GM12891 (cell line): Measurements from ENCODE around the gene ZNF184.

Source experiments
- DNase-seq: peaks from one replicate; pipeline ENCODE4 v3.0.0; 2011; ENCODE audit warnings: low spot score; ENCODE audit not compliant: insufficient read length
- FAIRE-seq: peaks from 2 replicates; lab custom pipeline; 2011; peaks lifted over from hg19 to GRCh38; lab: Jason Lieb, UNC
- PAX5 ChIP-seq: IDR thresholded peaks from 2 replicates; pipeline ENCODE4 v1.6.1; 2011; ENCODE audit warnings: low read length, moderate library complexity, mild to moderate bottlenecking; ENCODE audit not compliant: insufficient read depth, severe bottlenecking
- POLR2A ChIP-seq: IDR thresholded peaks from 2 replicates; pipeline ENCODE4 v1.6.1; 2011; ENCODE audit warnings: low read depth, low read length, control low read depth
- POLR2AphosphoS5 ChIP-seq: IDR thresholded peaks from 2 replicates; pipeline ENCODE4 v1.6.1; 2011; ENCODE audit warnings: low read depth, low read length, control low read depth
- POU2F2 ChIP-seq: IDR thresholded peaks from 2 replicates; pipeline ENCODE4 v1.6.1; 2011; ENCODE audit warnings: low read depth, mild to moderate bottlenecking, control low read depth, low read length, moderate library complexity
- SPI1 ChIP-seq: IDR thresholded peaks from 2 replicates; pipeline ENCODE4 v1.6.1; 2011; ENCODE audit warnings: low read depth, low read length, control low read depth
- TAF1 ChIP-seq: IDR thresholded peaks from 2 replicates; pipeline ENCODE4 v1.6.1; 2011; ENCODE audit warnings: low read depth, low read length, control low read depth

Gene ZNF184

DNA sequence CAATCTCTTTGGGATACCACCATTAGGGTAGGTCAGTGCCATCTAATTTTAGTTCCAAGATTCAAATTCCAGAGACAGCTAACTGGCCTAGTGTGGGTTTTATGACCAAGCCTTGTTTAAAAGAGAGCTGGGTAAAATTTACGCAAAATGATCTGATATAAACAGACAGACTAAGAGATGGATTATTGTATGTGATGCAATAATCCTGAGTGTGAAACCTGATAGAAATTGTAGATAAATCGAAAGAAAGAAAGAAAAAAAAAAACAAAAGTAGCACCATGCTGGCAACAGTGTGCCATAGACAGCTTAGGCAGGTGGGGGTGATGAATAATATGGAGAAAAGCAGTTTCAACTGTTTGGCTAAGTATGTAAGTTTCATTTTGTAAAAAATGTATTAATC, 2.9 kb downstream of the ZNF184 start:
- no peak for TF ChIP-seq SPI1
- DNase-seq, result no peak
- no peak for FAIRE-seq

DNA sequence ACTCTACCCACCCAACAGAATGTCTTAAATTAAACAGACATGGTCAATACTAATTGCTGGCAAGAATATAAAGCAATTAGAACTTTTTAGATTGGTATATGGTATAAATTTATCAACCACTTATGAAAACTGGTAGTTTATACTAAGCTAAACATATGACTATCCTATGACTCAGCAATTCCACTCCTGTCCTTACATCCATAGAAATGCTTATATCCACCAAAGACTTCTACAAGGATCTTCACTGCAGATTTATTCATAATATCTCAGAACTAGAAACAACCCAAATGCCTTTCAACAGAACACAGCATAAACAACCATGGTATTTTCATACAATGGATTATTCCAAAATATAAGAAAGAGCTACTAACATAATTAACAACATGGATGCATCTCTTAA, 4.6 kb downstream of the ZNF184 start:
- DNase-seq (no peak), FAIRE-seq (no peak)
- TF ChIP-seq PAX5, result no peak

DNA sequence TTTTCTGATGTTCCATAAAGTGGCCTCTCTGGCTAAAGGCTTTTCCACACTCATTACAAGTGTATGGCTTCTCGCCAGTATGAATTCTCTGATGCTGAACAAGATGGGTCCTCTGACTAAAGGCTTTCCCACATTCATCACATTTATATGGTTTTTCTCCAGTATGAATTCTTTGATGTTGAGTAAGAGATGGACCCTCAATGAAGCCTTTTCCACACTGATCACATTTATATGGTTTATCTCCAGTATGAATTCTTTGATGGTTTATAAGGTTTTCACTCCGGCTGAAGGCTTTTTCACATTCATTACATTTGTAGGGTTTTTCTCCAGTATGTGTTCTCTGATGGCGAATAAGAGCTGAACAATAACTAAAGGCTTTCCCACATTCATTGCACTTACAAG, 20.4 kb downstream of the ZNF184 start:
- TF ChIP-seq PAX5 (no peak), POU2F2 (no peak), TAF1 (no peak), POLR2A (no peak), POLR2AphosphoS5 (no peak), SPI1 (no peak)
- FAIRE-seq (no peak), DNase-seq (no peak)

- TF ChIP-seq POLR2AphosphoS5 (no peak), TAF1 (no peak), PAX5 (no peak), SPI1 (no peak), POLR2A (no peak), POU2F2 (no peak)
- no peak for FAIRE-seq
Measured at GRCh38 chr6:27451660-27452390, 21.1 kb downstream of the ZNF184 start.

DNA sequence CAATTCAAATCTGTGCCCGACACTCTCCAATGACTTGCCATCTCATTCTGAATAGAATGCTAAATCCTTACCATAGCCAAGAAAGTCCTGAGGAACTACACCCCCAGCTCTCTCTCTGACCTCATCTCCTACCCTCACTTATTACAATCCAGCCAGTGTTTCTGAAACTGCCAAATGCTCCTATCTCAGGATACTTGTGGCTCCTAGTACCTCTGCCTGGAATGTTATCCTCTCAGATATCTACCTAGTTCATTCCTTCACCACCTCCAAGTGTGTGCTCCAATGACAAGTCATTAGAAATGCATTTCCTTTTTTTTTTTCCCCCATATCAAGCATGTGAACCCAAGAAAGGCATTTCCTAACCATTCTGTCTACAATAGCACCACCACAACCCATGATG, 24.4 kb downstream of the ZNF184 start:
- TF ChIP-seq PAX5 (no peak), POU2F2 (no peak), SPI1 (no peak), POLR2AphosphoS5 (no peak), TAF1 (no peak), POLR2A (no peak)
- FAIRE-seq, result no peak
- no peak for DNase-seq

More at GRCh38 chr6:27451660-27452390, 21.1 kb downstream of the ZNF184 start:
- no peak for DNase-seq

GRCh38 chr6:27442932-27443331, 30.0 kb downstream of the ZNF184 start:
- FAIRE-seq, result no peak
- TF ChIP-seq POU2F2 (no peak), TAF1 (no peak), SPI1 (no peak), POLR2A (no peak), PAX5 (no peak), POLR2AphosphoS5 (no peak)
- no peak for DNase-seq

DNA sequence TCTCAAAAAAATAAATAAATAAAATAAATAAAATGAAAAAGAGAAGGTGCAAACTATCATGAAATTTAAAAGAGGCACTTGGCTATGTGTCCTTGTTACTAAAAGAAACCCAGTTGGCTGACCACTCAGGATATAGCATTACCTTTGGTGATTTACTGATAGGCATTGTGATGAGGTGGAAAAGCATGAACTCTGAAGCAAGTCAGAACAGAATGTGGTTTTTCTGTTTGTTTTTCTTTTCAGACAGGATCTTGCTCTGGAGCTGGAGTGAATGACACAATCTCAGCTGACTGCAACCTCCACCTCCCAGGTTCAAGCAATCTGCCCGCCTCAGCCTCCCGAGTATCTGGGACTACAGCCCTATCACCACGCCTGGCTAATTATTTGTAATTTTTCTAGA, 31.9 kb downstream of the ZNF184 start:
- no peak for FAIRE-seq
- no peak for DNase-seq
- TF ChIP-seq POU2F2, result no peak

- FAIRE-seq, result no peak
Measured at GRCh38 chr6:27439371-27439770, 33.5 kb downstream of the ZNF184 start.

DNA sequence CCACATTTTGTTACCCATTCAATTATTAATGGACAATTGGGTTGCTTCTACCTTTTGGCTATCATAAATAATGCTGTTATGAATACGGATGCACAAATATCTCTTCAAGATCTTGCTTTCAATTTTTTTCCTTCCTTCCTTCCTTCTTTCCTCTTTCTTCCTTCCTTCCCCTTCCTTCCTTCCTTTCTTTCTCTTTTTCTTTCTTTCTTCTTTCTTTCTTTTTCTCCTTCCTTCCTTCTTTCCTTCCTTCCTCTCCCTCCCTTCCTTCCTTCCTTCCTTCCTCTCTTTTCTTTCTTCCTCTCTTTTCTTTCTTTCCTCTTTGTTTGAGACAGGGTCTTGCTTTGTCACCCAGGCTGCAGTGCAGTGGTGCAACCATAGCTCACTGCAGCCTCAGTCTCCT, 39.2 kb downstream of the ZNF184 start:
- no peak for DNase-seq
- FAIRE-seq, result no peak

More at GRCh38 chr6:27439371-27439770, 33.5 kb downstream of the ZNF184 start:
- DNase-seq, result no peak
- no peak for TF ChIP-seq POU2F2
- TF ChIP-seq TAF1, result no peak
- TF ChIP-seq PAX5, result no peak
- no peak for TF ChIP-seq POLR2A
- no peak for TF ChIP-seq SPI1

GRCh38 chr6:27428966-27429365, 43.9 kb downstream of the ZNF184 start:
- FAIRE-seq (no peak), DNase-seq (no peak)
- TF ChIP-seq SPI1, result no peak
- TF ChIP-seq POLR2AphosphoS5, result no peak
- TF ChIP-seq PAX5, result no peak
- TF ChIP-seq POU2F2, result no peak
- TF ChIP-seq POLR2A, result no peak
- TF ChIP-seq TAF1, result no peak

More for the DNA sequence above, 39.2 kb downstream of the ZNF184 start:
- TF ChIP-seq POU2F2 (no peak), TAF1 (no peak)

GRCh38 chr6:27428502-27428901, 44.4 kb downstream of the ZNF184 start:
- FAIRE-seq, result no peak
- TF ChIP-seq POLR2A (no peak), POU2F2 (no peak), TAF1 (no peak), POLR2AphosphoS5 (no peak), PAX5 (no peak), SPI1 (no peak)
- no peak for DNase-seq
